ENCODE results near the gene THRB.

Gene THRB

GRCh38 chr3:24232784-24233183 is 261.9 kb downstream of the THRB start:
- no peak for DNase-seq (ENCODE audit: low spot score)

GRCh38 chr3:24229468-24230221 is 265.0 kb downstream of the THRB start:
- no peak for DNase-seq (ENCODE audit: low spot score)

- DNase-seq (ENCODE audit: low spot score): no peak
Measured at GRCh38 chr3:24227635-24228034, 267.0 kb downstream of the THRB start.

GRCh38 chr3:24226397-24226796 is 268.3 kb downstream of the THRB start:
- no peak for DNase-seq (ENCODE audit: low spot score)

GRCh38 chr3:24225385-24225950 is 269.2 kb downstream of the THRB start:
- no peak for DNase-seq (ENCODE audit: low spot score)

GRCh38 chr3:24224666-24225384 is 269.8 kb downstream of the THRB start:
- no peak for DNase-seq (ENCODE audit: low spot score)

- no peak for DNase-seq (ENCODE audit: low spot score)
Measured at GRCh38 chr3:24222165-24222805, 272.4 kb downstream of the THRB start.

- no peak for DNase-seq (ENCODE audit: low spot score)
Measured at GRCh38 chr3:24220859-24221657, 273.6 kb downstream of the THRB start.

GRCh38 chr3:24215502-24215901 is 279.1 kb downstream of the THRB start:
- DNase-seq (ENCODE audit: low spot score): no peak

GRCh38 chr3:24211381-24211780 is 283.3 kb downstream of the THRB start:
- DNase-seq (ENCODE audit: low spot score): no peak

- DNase-seq (ENCODE audit: low spot score): no peak
Measured at GRCh38 chr3:24202071-24202470, 292.6 kb downstream of the THRB start.

- no peak for DNase-seq (ENCODE audit: low spot score)
Measured at GRCh38 chr3:24201301-24201700, 293.3 kb downstream of the THRB start.

GRCh38 chr3:24199775-24200247 is 294.8 kb downstream of the THRB start:
- no peak for DNase-seq (ENCODE audit: low spot score)

GRCh38 chr3:24199300-24199699 is 295.4 kb downstream of the THRB start:
- DNase-seq (ENCODE audit: low spot score): no peak

- no peak for DNase-seq (ENCODE audit: low spot score)
Measured at GRCh38 chr3:24198728-24199127, 295.9 kb downstream of the THRB start.

GRCh38 chr3:24197809-24198208 is 296.8 kb downstream of the THRB start:
- DNase-seq (ENCODE audit: low spot score): no peak

- DNase-seq (ENCODE audit: low spot score): no peak
Measured at GRCh38 chr3:24196526-24196925, 298.1 kb downstream of the THRB start.

- no peak for DNase-seq (ENCODE audit: low spot score)
Measured at GRCh38 chr3:24195504-24196230, 299.0 kb downstream of the THRB start.

- DNase-seq (ENCODE audit: low spot score): no peak
Measured at GRCh38 chr3:24192469-24193056, 302.1 kb downstream of the THRB start.

- DNase-seq (ENCODE audit: low spot score): no peak
Measured at GRCh38 chr3:24191801-24192403, 302.7 kb downstream of the THRB start.

Data from SK-N-DZ (cell line).